HepG2 (cell line): Measurements from ENCODE around the gene ANAPC16. TPM values are rescaled to one million over a fixed set of nuclear protein-coding genes. Genes with fewer than 3 reads are reported as not detected.

Source experiments
- AKNA ChIP-seq: sonication (generic); formaldehyde crosslinking; IDR thresholded peaks from 2 replicates; pipeline ENCODE4 v1.4.0; 2020; ENCODE audit warnings: missing genetic modification reagents, borderline replicate concordance
- CBX5 ChIP-seq: sonication (generic); formaldehyde crosslinking; IDR thresholded peaks from 2 replicates; pipeline ENCODE4 v1.4.0; 2020; ENCODE audit warnings: missing genetic modification reagents, borderline replicate concordance
- ERF ChIP-seq: IDR thresholded peaks from 2 replicates; pipeline ENCODE4 v1.6.1; 2018; ENCODE audit warnings: missing biosample characterization, missing genetic modification reagents
- FOXA3 ChIP-seq: IDR thresholded peaks from 2 replicates; pipeline ENCODE4 v1.6.1; 2016; ENCODE audit warnings: missing genetic modification reagents, missing compliant biosample characterization
- GZF1 ChIP-seq: sonication (generic); formaldehyde crosslinking; IDR thresholded peaks from 2 replicates; pipeline ENCODE4 v1.5.1; 2020; ENCODE audit warnings: mild to moderate bottlenecking, missing genetic modification reagents
- KLF11 ChIP-seq: IDR thresholded peaks from 2 replicates; pipeline ENCODE4 v1.6.1; 2016; ENCODE audit warnings: missing compliant biosample characterization
- MTA3 ChIP-seq: sonication (generic); formaldehyde crosslinking; IDR thresholded peaks from 2 replicates; pipeline ENCODE4 v1.4.0; 2020; ENCODE audit warnings: missing genetic modification reagents
- MXI1 ChIP-seq: IDR thresholded peaks from 3 replicates; pipeline ENCODE4 v1.6.1; 2012; ENCODE audit warnings: low read depth, low read length, inconsistent platforms, borderline replicate concordance
- NFIC ChIP-seq: IDR thresholded peaks from 2 replicates; pipeline ENCODE4 v1.6.1; 2012; ENCODE audit warnings: mild to moderate bottlenecking, low read length, inconsistent platforms
- NFYB ChIP-seq: sonication (generic); formaldehyde crosslinking; IDR thresholded peaks from 2 replicates; pipeline ENCODE4 v1.4.0; 2020; ENCODE audit warnings: missing genetic modification reagents
- POLR2AphosphoS2 ChIP-seq: IDR thresholded peaks from 2 replicates; pipeline ENCODE4 v1.6.1; 2011; ENCODE audit warnings: low read depth, low read length, improper control_type of control experiment
- RAD21 ChIP-seq: fragments of 450-650 bp; formaldehyde crosslinking; IDR thresholded peaks from 2 replicates; pipeline ENCODE4 v1.5.0; 2020; ENCODE audit warnings: mild to moderate bottlenecking
- SSRP1 ChIP-seq: IDR thresholded peaks from 2 replicates; pipeline ENCODE4 v1.6.1; 2016; ENCODE audit warnings: control low read depth
- ZBTB26 ChIP-seq: IDR thresholded peaks from 2 replicates; pipeline ENCODE4 v1.6.1; 2016; ENCODE audit warnings: missing compliant biosample characterization, missing genetic modification reagents, borderline replicate concordance
- ZNF124 ChIP-seq: sonication (generic); formaldehyde crosslinking; IDR thresholded peaks from 2 replicates; pipeline ENCODE4 v1.4.0; 2020; ENCODE audit warnings: missing genetic modification reagents
- ZNF775 ChIP-seq: sonication (generic); formaldehyde crosslinking; IDR thresholded peaks from 2 replicates; pipeline ENCODE4 v1.4.0; 2020; ENCODE audit warnings: missing genetic modification reagents, mild to moderate bottlenecking, moderate library complexity, borderline replicate concordance
- ZNF891 ChIP-seq: sonication (generic); formaldehyde crosslinking; IDR thresholded peaks from 2 replicates; pipeline ENCODE4 v1.5.0; 2020; ENCODE audit warnings: mild to moderate bottlenecking, missing genetic modification reagents
- polyA plus RNA-seq, 8 experiments: library from polyadenylated mRNA; depleted of rRNA in 3 of 8; stranded (reverse) in 7 of 8; unstranded in 1 of 8; fragments of >200 nt; fragmentation: Illumina TruSeq in 4 of 8; extraction: Trizol in 4 of 8; gene quantifications; 2 replicates each; pipeline versions ENCODE4 v1.2.1 to v1.2.3, GENCODE V29; 2011 to 2016; ENCODE audit warnings: low read depth in 4 of 8, missing spikeins in 1 of 8, mixed read lengths in 1 of 8; ENCODE audit not compliant: insufficient read depth in 1 of 8
- total RNA-seq, 5 experiments: library from RNA; depleted of rRNA; stranded (reverse); fragments of >200 nt; fragmentation: Illumina TruSeq; extraction: Trizol; gene quantifications; 2 replicates each; pipeline ENCODE4 v1.2.3, GENCODE V29; 2016; ENCODE audit warnings: low read depth in 1 of 5
- TF ChIP-seq, protein P1 (sequence below): sonication (generic); formaldehyde crosslinking; IDR thresholded peaks from 2 replicates; pipeline ENCODE4 v1.8.0; 2022; ENCODE audit warnings: mild to moderate bottlenecking, missing genetic modification reagents, moderate library complexity
- TF ChIP-seq, protein P2 (sequence below): sonication (generic); formaldehyde crosslinking; IDR thresholded peaks from 2 replicates; pipeline ENCODE4 v1.5.0; 2020; ENCODE audit warnings: mild to moderate bottlenecking, missing genetic modification reagents

ANAPC16 gene
- total and polyA plus RNA-seq, 2 of the 13 experiments (the other 11 are each of a cell fraction or from before 2014, with no cell fraction given), result 74.8 to 89.4 TPM

DNA sequence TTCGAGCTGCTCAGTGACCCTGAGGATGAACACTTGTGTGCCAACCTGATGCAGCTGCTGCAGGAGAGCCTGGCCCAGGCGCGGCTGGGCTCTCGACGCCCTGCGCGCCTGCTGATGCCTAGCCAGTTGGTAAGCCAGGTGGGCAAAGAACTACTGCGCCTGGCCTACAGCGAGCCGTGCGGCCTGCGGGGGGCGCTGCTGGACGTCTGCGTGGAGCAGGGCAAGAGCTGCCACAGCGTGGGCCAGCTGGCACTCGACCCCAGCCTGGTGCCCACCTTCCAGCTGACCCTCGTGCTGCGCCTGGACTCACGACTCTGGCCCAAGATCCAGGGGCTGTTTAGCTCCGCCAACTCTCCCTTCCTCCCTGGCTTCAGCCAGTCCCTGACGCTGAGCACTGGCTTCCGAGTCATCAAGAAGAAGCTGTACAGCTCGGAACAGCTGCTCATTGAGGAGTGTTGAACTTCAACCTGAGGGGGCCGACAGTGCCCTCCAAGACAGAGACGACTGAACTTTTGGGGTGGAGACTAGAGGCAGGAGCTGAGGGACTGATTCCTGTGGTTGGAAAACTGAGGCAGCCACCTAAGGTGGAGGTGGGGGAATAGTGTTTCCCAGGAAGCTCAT lies 59.0 kb downstream of the ANAPC16 start (continued):
- TF ChIP-seq ZNF124 (CRISPR knock-in tag) (no peak), KLF11 (CRISPR knock-in tag) (no peak), RAD21 (CRISPR knock-in tag) (peak; percentile 90), ERF (no peak), NFYB (CRISPR knock-in tag) (no peak), ZNF775 (CRISPR knock-in tag) (no peak), CBX5 (peak; percentile 54; the same call in 1 of the 2 replicates), GZF1 (CRISPR knock-in tag) (no peak; the same call in 1 of the 2 replicates), MXI1 (peak; percentile 67; the same call in 1 of the 3 replicates), ZNF891 (CRISPR knock-in tag) (no peak), SSRP1 (peak; percentile 30; the same call in 1 of the 2 replicates), FOXA3 (CRISPR knock-in tag) (no peak), NFIC (no peak), POLR2AphosphoS2 (no peak), MTA3 (CRISPR knock-in tag) (no peak), AKNA (CRISPR knock-in tag) (no peak), ZBTB26 (CRISPR knock-in tag) (no peak)
- TF ChIP-seq, protein P1, sequence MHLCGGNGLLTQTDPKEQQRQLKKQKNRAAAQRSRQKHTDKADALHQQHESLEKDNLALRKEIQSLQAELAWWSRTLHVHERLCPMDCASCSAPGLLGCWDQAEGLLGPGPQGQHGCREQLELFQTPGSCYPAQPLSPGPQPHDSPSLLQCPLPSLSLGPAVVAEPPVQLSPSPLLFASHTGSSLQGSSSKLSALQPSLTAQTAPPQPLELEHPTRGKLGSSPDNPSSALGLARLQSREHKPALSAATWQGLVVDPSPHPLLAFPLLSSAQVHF, result no peak
- TF ChIP-seq, protein P2, sequence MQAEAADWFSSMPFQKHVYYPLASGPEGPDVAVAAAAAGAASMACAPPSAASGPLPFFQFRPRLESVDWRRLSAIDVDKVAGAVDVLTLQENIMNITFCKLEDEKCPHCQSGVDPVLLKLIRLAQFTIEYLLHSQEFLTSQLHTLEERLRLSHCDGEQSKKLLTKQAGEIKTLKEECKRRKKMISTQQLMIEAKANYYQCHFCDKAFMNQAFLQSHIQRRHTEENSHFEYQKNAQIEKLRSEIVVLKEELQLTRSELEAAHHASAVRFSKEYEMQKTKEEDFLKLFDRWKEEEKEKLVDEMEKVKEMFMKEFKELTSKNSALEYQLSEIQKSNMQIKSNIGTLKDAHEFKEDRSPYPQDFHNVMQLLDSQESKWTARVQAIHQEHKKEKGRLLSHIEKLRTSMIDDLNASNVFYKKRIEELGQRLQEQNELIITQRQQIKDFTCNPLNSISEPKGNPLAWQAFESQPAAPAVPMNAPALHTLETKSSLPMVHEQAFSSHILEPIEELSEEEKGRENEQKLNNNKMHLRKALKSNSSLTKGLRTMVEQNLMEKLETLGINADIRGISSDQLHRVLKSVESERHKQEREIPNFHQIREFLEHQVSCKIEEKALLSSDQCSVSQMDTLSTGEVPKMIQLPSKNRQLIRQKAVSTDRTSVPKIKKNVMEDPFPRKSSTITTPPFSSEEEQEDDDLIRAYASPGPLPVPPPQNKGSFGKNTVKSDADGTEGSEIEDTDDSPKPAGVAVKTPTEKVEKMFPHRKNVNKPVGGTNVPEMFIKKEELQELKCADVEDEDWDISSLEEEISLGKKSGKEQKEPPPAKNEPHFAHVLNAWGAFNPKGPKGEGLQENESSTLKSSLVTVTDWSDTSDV (CRISPR knock-in tag), result no peak; the same call in 1 of the 2 replicates
